Adipocyte (in vitro differentiated cells): ENCODE results near the gene SLIT1.

Source experiments
- DNase-seq: peaks from one replicate; pipeline ENCODE4 v3.0.0-alpha.2; 2015; ENCODE audit warnings: low read depth
- H3K27me3 ChIP-seq: replicated peaks from 2 replicates; pipeline ENCODE4 v1.7.0; 2013; ENCODE audit warnings: mild to moderate bottlenecking, low read length, moderate library complexity; ENCODE audit not compliant: control insufficient read depth, insufficient read depth
- H3K36me3 ChIP-seq: 2 replicates; pipeline ENCODE4 v1.7.0; 2013; ENCODE audit warnings: low read length, mild to moderate bottlenecking, moderate library complexity; ENCODE audit not compliant: control insufficient read depth, insufficient read depth, severe bottlenecking
- H3K4me1 ChIP-seq: 2 replicates; pipeline ENCODE4 v1.7.0; 2013; ENCODE audit warnings: mild to moderate bottlenecking, low read length, moderate library complexity; ENCODE audit not compliant: control insufficient read depth, insufficient read depth
- H3K4me3 ChIP-seq: 2 replicates; pipeline ENCODE4 v1.7.0; 2013; ENCODE audit warnings: mild to moderate bottlenecking, low read length, moderate library complexity
- H3K9ac ChIP-seq: 2 replicates; pipeline ENCODE4 v1.7.0; 2013; ENCODE audit warnings: mild to moderate bottlenecking, low read length, moderate library complexity
- H3K9me3 ChIP-seq: 2 replicates; pipeline ENCODE4 v1.7.0; 2013; ENCODE audit warnings: mild to moderate bottlenecking, low read length, moderate library complexity; ENCODE audit not compliant: control insufficient read depth

Gene SLIT1

DNA sequence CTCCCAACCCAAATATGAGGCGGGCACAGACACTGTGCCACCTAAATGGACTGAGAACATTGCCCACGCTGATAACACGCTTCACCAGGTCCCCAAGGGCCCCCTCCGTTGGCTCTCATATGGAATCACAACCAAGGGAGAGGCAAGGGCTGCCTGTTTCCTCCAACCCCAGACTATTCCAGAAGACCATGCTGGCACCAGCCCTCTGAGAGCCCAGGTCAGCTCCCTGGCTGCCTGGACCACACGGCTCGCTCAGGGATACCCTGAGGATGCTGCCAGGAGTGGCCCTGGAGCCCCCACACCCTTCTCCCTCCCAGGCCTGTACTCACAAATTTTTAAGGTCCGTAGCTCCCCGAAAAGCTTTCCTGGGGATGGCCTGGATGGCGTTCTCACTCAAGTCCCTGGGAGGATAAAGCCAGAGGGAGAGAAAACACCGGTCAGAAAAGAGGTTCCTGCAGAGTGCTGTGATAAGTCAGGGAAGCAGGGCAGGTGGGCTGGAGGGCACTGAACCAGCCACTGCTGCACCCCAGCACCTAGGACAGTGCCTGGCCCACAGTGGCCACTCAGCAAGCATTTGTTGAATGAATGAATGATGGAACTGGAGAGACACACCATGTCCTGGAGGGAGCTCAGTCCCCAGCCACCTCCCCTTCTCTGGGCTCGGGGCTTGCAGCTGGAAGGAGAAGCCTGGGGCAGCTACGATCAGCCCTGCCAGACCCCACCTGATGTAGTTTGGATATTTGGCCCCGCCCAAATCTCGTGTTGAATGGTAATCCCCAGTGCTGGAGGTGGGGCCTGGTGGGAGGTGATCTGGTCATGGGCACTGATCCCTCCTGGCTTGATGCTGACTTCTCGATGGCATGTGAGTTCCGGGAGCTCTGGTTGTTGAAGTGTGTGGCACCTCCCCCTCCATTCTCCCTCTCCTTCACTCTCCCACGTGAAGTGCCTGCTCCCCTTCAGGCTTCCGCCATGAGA lies 119.8 kb downstream of the SLIT1 start:
- Histone ChIP-seq H3K9me3 (peaks cover 14% of the 10 kb centered on the region), H3K36me3 (no peaks in the 10 kb centered on the region), H3K4me3 (no peak overlapping the region), H3K9ac (no peak overlapping the region), H3K27me3 (peaks cover 66% of the 10 kb centered on the region), H3K4me1 (no peaks in the 10 kb centered on the region)
- no peak for DNase-seq

DNA sequence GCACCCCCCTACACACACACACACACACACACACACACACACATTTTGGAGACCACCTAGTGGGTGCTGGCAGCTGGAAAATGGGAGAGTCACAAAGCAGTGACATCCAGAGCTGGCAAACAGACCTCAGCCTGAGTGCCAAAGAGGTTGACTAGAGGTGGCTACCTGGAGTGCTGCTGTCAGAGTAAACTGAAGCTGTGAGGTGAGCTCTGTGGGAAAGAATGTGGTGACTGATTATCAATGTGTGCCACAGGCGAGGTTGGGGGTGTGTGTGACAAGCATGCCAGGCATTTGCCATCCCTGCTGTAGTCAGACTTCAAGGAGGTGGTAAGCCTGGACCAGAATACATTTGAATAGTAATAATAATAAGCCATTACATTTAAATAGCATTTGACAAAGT lies 120.6 kb downstream of the SLIT1 start:
- Histone ChIP-seq H3K9me3 (peaks cover 12% of the 10 kb centered on the region), H3K4me3 (no peak overlapping the region), H3K9ac (no peak overlapping the region), H3K4me1 (no peaks in the 10 kb centered on the region), H3K36me3 (no peaks in the 10 kb centered on the region), H3K27me3 (peaks cover 58% of the 10 kb centered on the region)
- no peak for DNase-seq

DNA sequence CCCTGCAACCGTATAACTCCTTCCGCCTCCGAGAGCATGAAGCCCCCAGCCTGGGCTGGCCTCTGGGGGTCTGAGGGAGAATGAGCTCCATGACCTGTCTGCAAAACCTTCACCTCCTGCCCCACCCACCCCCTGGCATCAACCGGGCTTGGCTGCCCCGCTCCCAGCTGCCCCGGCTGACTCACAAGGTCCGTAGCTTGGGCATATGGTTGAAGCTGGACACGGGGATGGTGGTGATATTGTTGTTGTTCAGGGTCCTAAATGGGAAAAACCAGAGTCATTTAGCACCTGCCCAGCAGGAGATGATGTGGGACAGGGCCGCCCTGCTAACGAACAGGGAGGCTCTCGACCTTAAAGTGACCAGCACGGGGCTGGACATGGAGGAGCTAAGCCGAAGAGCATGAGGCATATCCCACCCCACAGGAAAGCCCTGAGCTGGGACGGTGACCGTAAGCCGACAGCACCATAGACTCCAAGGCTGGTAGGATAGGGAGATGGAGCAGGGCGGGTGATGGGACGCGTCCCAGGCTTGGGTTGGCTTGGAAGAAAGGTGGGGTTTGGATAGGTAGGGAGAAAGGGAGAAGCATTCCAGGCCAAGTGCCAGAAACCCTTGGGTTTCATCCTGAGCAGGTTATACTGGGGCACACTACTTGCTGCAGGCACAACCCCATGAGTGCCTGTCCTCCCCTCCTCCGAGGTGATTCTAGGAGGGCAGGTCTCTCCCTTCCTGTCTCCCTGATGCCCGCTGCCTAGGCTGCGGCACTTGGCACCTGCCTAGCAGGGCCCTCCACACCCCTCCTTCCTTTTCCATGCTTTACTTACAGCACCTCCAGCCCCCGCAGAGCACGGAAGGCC lies 121.5 kb downstream of the SLIT1 start:
- H3K4me3 ChIP-seq, result no peak overlapping the region
- peaks cover 3% of the 10 kb centered on the region for H3K9me3 ChIP-seq
- H3K9ac ChIP-seq, result no peak overlapping the region
- DNase-seq, result no peak
- peaks cover 49% of the 10 kb centered on the region for H3K27me3 ChIP-seq
- no peaks in the 10 kb centered on the region for H3K4me1 ChIP-seq
- H3K36me3 ChIP-seq, result no peaks in the 10 kb centered on the region

DNA sequence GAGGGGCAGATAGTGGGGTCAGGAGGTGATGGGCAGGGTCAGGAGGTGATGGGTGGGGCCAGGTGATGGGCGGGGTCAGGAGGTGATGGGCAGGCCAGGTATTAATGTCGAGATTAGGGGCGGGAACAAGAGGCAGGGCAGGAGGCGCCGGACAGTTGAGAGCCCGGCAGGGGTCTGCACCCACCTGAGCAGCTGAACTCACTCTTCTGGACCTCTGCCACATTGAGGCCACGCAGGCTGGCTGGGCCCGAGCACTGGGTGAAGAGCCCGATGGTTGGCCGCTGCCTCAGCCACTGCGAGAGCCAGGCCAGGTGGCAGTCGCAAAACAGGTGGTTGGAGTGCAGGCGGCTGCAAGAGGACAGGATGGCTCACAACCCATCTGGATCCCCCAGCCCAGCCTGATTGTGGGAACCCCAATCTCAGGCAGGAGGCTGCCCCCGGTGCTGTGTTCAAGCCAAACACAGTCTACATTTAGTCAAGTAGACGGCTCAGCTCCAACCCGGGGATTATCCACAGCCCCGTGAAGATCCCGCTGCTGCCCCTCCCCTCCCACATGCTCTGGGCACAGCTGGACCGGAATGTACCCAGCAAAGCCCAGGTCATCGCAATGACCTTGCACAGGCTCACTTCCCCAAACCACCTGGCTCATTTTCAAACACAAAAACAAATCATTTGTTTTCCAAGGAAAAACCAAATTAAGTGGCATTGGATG lies 122.3 kb downstream of the SLIT1 start:
- Histone ChIP-seq H3K4me3 (no peak overlapping the region), H3K4me1 (no peaks in the 10 kb centered on the region), H3K36me3 (no peaks in the 10 kb centered on the region), H3K9ac (no peak overlapping the region), H3K27me3 (peaks cover 42% of the 10 kb centered on the region), H3K9me3 (no peaks in the 10 kb centered on the region)
- no peak for DNase-seq

DNA sequence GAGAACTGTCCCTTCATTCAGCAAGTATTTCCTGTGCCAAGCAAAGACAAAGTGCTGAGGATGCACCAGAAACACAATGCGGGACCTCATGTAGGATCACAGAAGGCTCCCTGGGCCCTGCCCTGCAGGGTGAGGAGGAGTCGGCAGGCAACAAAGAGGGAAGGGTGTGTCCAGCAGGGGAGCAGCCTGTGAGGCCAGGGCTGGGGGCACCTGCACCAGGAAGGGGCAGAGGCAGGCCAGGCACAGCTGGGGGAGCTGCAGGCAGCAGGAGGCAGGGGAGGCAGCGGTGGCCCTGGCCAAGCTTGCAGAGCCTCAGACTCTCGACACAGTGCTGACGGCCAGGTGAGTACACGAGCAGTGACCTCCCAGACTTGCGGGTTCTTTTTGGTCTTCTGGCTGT lies 123.3 kb downstream of the SLIT1 start:
- no peak for DNase-seq
- Histone ChIP-seq H3K27me3 (peaks cover 35% of the 10 kb centered on the region), H3K4me1 (no peaks in the 10 kb centered on the region), H3K36me3 (no peaks in the 10 kb centered on the region), H3K4me3 (no peak overlapping the region), H3K9me3 (no peaks in the 10 kb centered on the region), H3K9ac (no peak overlapping the region)

DNA sequence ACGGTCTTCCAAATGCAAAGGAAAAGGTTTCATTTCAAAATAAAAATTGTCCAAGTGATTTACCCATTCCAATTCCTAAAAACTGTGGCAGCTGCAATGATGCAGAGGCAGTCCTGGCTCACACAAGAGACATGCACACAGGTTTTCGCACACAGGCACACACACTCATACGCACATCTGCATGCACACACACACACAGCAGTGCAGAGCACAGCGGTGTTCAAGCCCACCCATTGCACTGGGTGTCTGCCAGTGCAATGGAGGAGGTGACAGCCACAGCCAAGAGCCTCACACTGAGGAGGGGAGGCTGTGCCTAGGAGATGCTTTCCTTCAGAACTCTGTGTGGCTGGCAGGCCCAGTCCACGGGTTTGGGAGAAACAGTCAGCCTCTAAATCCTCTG lies 123.7 kb downstream of the SLIT1 start:
- Histone ChIP-seq H3K27me3 (peaks cover 38% of the 10 kb centered on the region), H3K4me3 (no peak overlapping the region), H3K4me1 (no peaks in the 10 kb centered on the region), H3K9ac (no peak overlapping the region), H3K36me3 (no peaks in the 10 kb centered on the region), H3K9me3 (no peaks in the 10 kb centered on the region)
- no peak for DNase-seq

DNA sequence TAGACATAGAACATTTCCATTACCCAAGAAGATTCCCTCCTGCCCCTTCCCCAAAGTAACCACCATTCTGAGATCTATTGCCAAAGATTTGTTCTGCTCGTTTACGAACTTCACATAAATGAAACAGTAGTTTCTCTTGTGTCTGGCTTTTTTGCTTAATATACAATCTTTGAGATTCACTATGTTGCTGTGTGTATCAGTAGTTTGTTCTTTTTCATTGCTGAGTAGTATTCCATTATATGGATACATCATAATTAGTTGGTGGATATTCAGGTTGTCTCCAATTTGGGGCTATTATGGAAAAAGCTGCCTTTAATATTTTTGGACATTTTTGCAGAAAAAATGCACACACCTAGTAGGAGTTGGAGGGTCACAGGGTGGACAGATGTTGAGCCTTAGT lies 124.3 kb downstream of the SLIT1 start:
- no peaks in the 10 kb centered on the region for H3K4me1 ChIP-seq
- no peak for DNase-seq
- no peak overlapping the region for H3K9ac ChIP-seq
- H3K27me3 ChIP-seq, result peaks cover 40% of the 10 kb centered on the region
- H3K36me3 ChIP-seq, result no peaks in the 10 kb centered on the region
- no peaks in the 10 kb centered on the region for H3K9me3 ChIP-seq
- H3K4me3 ChIP-seq, result no peak overlapping the region

DNA sequence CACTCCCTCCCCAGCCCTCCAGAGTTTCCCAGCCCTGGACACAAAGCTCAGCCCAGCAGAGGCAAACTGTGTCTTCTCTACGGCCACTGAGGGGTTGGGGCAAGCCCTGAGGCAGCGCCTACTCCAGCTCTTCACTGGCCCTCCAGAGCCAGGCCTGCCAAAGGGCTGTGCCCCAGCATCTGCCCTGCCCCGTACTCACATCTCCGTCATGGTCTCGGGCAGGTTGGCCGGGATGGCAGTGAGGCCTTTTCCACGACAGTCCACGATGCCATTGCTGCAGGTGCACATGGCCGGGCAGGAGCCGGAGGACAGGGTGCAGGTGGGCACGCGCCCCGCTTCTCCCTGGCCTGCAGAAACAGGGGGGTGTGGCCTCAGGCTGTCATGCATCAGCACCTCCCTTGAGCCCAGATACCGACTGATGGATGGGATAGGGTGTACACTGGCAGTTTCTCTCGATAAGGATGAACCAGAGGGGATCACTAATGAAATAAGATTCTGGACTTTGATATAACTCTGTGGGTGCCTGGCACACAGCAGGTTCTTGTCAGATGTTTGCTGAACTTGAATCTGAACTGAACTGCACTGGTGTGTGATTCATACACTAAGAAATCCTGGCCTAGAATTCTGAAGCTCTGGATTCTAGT lies 125.2 kb downstream of the SLIT1 start:
- H3K4me3 ChIP-seq, result no peak overlapping the region
- H3K9me3 ChIP-seq, result no peaks in the 10 kb centered on the region
- no peak overlapping the region for H3K9ac ChIP-seq
- H3K36me3 ChIP-seq, result no peaks in the 10 kb centered on the region
- peaks cover 33% of the 10 kb centered on the region for H3K27me3 ChIP-seq
- peak; percentile 8 for DNase-seq
- no peaks in the 10 kb centered on the region for H3K4me1 ChIP-seq

DNA sequence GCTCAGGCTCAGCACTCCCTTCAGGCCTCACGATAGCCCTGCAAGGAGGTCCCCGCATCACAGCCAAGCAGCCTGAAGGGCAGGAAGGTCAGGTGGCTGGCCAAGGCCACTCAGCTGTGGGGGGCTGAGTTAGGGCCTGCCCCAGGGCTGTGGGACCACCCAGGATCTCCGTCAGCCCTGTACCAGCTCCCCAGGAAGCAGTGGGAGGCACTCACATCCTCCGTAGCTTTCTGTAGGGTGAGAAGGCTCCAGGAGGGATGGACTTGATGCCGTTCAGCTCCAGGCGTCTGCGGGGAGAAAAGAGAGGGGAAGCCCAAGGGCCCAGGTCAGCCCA lies 125.9 kb downstream of the SLIT1 start:
- Histone ChIP-seq H3K9me3 (no peaks in the 10 kb centered on the region), H3K27me3 (peaks cover 27% of the 10 kb centered on the region), H3K4me3 (no peak overlapping the region), H3K9ac (no peak overlapping the region), H3K4me1 (no peaks in the 10 kb centered on the region), H3K36me3 (no peaks in the 10 kb centered on the region)
- DNase-seq, result no peak

DNA sequence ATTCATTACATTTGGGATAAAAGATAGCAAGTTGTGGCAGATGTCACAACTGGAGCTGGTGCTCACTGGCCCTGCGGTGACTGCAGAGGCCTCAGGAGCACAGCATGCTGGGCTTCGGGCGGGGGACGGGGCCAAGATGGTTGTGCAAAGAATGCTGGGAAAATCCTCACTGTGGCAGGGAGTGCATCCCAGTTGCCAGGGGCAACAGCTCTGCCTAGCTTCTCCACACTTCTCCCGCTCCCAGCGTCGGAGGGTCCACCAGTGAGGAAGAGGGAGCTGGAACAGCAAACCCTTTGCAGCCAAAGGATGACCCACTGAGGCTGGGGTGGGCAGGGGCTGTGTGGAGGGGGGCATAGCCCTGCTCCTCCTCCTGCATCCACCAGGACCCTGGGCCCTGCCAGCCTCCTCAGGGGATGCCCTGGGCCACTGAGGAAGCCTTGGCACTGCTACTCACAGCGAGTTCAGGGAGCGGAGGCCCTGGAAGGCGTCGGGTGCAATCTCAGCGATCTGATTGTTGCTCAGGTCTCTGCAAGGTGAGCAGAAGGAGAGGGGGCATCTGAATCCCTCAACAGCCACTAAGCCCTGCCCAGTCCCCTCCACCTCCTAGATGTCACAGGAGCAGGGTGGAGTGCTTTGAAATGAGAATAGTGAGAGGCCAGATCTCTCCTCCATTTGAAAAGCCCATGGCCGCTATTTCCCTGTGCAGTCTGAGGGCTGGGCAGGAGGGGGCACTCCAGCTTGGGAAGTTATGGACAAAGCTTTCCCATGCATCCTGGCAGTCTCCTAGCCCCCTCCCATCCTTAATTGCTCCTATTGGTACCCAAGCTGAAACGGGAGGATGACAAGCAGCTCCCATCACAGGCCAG lies 126.5 kb downstream of the SLIT1 start:
- H3K36me3 ChIP-seq, result no peaks in the 10 kb centered on the region
- no peak overlapping the region for H3K4me3 ChIP-seq
- H3K9me3 ChIP-seq, result no peaks in the 10 kb centered on the region
- peaks cover 26% of the 10 kb centered on the region for H3K27me3 ChIP-seq
- DNase-seq, result no peak
- no peak overlapping the region for H3K9ac ChIP-seq
- H3K4me1 ChIP-seq, result no peaks in the 10 kb centered on the region
